ENCODE results near the gene EXOSC1. TPM values are rescaled to one million over a fixed set of nuclear protein-coding genes. Genes with fewer than 3 reads are reported as not detected.
A peak's percentile ranks its signal among the peaks of the same experiment; 100 is the strongest.

Gene EXOSC1
- total and polyA plus RNA-seq, 2 donors (not counting 1 experiment from before 2014, with no cell fraction given): 32.2 to 44.5 TPM

DNA sequence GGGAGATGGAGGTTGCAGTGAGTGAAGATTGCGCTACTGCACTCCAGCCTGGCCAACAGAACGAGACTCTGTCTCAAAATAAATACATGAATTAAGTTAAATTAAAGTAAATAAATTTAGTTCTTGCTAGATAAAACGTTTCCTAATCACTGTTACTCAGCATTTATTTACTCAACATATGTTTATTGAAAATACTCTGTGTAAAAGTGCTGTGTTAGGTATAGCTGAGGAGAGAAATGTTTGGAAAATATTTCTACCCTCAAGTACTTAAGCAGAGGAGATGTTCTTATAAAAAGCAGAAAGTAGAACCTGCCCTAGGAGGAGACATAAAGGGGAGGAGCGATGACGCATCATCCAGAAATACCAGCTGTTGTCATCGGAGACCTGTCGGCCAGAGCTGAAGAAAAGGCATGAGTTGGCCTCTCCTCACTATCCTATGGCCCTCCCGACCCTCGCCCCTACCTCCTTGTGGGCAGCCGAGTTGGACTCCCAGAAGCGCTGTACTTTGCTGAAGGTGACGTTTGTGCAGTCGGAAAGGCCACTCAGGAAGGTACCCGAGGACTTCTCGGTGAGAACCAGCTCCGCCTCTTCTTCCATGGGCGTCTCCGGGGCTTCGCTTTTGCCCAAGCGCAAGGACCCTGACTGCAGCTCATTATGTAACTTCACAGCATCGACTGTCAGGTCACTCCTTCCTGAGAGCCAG is 45.8 kb downstream of the EXOSC1 start:
- Histone ChIP-seq H3K4me2 (replicated peaks; ENCODE audit: low read depth, low read length, poor library complexity, severe bottlenecking) (peak overlapping the region; percentile 81), H3K27me3 (replicated peaks in 1 of 4; ENCODE audit: control extremely low read depth in 1 of 4, control insufficient read depth in 3 of 4, insufficient read depth in 4 of 4, low read length in 3 of 4) (no peaks in the 10 kb centered on the region), H3K79me2 (ENCODE audit: control insufficient read depth, insufficient read depth, low read length) (peaks cover 17% of the 10 kb centered on the region), H3K4me3 (ENCODE audit: control extremely low read depth in 1 of 5, extremely low read depth in 1 of 5, insufficient read depth in 1 of 5, low read depth in 2 of 5, low read length in 4 of 5) (peak overlapping the region; percentile 68 to 98 (median 81)), H3K4me1 (ENCODE audit: control insufficient read depth in 2 of 2, insufficient read depth in 2 of 2, low read length in 2 of 2) (peaks cover 12 to 19% of the 10 kb centered on the region in 2 donors), H3K27ac (ENCODE audit: low read length in 2 of 2) (peak overlapping the region; percentile 90 to 94), H3K9ac (ENCODE audit: low read length) (peak overlapping the region; percentile 83), H2AFZ (ENCODE audit: insufficient read depth, low read depth, low read length, poor library complexity, severe bottlenecking) (peak overlapping the region; percentile 64), H3K9me3 (ENCODE audit: control extremely low read depth in 1 of 3, control insufficient read depth in 2 of 3, insufficient read depth in 1 of 3, low read length in 2 of 3) (no peaks in the 10 kb centered on the region), H3K36me3 (replicated peaks in 1 of 2; ENCODE audit: control extremely low read depth in 1 of 2, control insufficient read depth in 1 of 2, extremely low read depth in 1 of 2, insufficient read depth in 2 of 2, low read length in 1 of 2) (peaks cover 0 to 17% of the 10 kb centered on the region in 2 experiments), H4K20me1 (ENCODE audit: control insufficient read depth, insufficient read depth, low read length, poor library complexity, severe bottlenecking) (peaks cover 5% of the 10 kb centered on the region)
- ATAC-seq (ENCODE audit: low read depth) (peak; percentile 18), DNase-seq (peak; percentile 52)
- peak overlapping the region; percentile 97 for H3K27ac Mint-ChIP-seq
- intact Hi-C loops (cut with micrococcal nuclease): no loop called here
- peak overlapping the region; percentile 98 for H3K4me3 Mint-ChIP-seq
- H3K4me1 Mint-ChIP-seq: peaks cover 15% of the 10 kb centered on the region
- no peak for TF ChIP-seq EZH2 (IDR thresholded peaks at IDR 0.05; ENCODE audit: borderline replicate concordance, insufficient read depth, low read depth, low read length, poor library complexity, severe bottlenecking)
- ChIA-PET CTCF (interaction anchor here (1.1 to 3.0 kb wide), 4 partner anchors 10 to 154 kb away, joined by 3 to 16 read pairs (median 5); partner anchors contain the start of gene FRAT1), POLR2A (interaction anchor here (0.5 to 1.6 kb wide), 2 partner anchors 81 to 1193 kb away, joined by 4 to 12 read pairs; partner anchors contain the start of gene FRAT1)
- no peaks in the 10 kb centered on the region for H3K27me3 Mint-ChIP-seq
- no peaks in the 10 kb centered on the region for H3K9me3 Mint-ChIP-seq (ENCODE audit: insufficient read depth)
- 47% methylated on average over 18 of the region's 21 CpGs for WGBS (ENCODE audit: insufficient coverage)

DNA sequence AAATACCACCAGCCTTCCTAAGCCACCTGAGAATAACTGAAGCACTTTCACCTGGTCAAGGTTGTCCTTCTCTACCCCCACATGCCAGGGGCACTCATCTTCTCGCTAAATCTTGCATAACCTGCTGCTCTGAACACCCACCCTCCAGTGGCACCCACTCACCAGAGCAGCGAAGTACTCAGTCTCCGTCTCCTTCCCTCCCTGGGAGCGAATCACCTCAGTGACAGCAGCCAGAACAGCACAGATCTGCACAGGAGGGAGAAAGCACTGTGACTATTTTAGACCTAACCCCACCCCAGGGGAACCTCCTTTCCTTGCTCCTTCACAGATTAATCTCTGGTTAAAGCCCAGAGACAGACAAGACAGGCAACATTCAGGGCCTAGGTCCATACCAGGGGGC is 49.8 kb downstream of the EXOSC1 start:
- Histone ChIP-seq H3K79me2 (ENCODE audit: control insufficient read depth, insufficient read depth, low read length) (peaks cover 17% of the 10 kb centered on the region), H3K9ac (ENCODE audit: low read length) (no peak overlapping the region), H4K20me1 (ENCODE audit: control insufficient read depth, insufficient read depth, low read length, poor library complexity, severe bottlenecking) (peaks cover 5% of the 10 kb centered on the region), H3K27ac (ENCODE audit: low read length in 2 of 2) (no peak overlapping the region), H3K9me3 (ENCODE audit: control extremely low read depth in 1 of 3, control insufficient read depth in 2 of 3, insufficient read depth in 1 of 3, low read length in 2 of 3) (no peaks in the 10 kb centered on the region), H3K4me2 (replicated peaks; ENCODE audit: low read depth, low read length, poor library complexity, severe bottlenecking) (no peak overlapping the region), H3K4me1 (ENCODE audit: control insufficient read depth in 2 of 2, insufficient read depth in 2 of 2, low read length in 2 of 2) (peaks cover 9 to 13% of the 10 kb centered on the region in 2 donors), H3K27me3 (replicated peaks in 1 of 4; ENCODE audit: control extremely low read depth in 1 of 4, control insufficient read depth in 3 of 4, insufficient read depth in 4 of 4, low read length in 3 of 4) (no peaks in the 10 kb centered on the region), H2AFZ (ENCODE audit: insufficient read depth, low read depth, low read length, poor library complexity, severe bottlenecking) (no peak overlapping the region), H3K4me3 (ENCODE audit: control extremely low read depth in 1 of 5, extremely low read depth in 1 of 5, insufficient read depth in 1 of 5, low read depth in 2 of 5, low read length in 4 of 5) (no peak overlapping the region), H3K36me3 (replicated peaks in 1 of 2; ENCODE audit: control extremely low read depth in 1 of 2, control insufficient read depth in 1 of 2, extremely low read depth in 1 of 2, insufficient read depth in 2 of 2, low read length in 1 of 2) (peaks cover 7 to 32% of the 10 kb centered on the region in 2 experiments)
- ATAC-seq (ENCODE audit: low read depth): no peak
- Mint-ChIP-seq H3K4me1 (peaks cover 12% of the 10 kb centered on the region), H3K4me3 (no peak overlapping the region), H3K27me3 (no peaks in the 10 kb centered on the region), H3K9me3 (ENCODE audit: insufficient read depth) (no peaks in the 10 kb centered on the region), H3K27ac (no peak overlapping the region)
- ChIA-PET POLR2A (no interaction called here), CTCF (no interaction called here)
- intact Hi-C loops (cut with micrococcal nuclease): no loop called here
- TF ChIP-seq, protein P1, sequence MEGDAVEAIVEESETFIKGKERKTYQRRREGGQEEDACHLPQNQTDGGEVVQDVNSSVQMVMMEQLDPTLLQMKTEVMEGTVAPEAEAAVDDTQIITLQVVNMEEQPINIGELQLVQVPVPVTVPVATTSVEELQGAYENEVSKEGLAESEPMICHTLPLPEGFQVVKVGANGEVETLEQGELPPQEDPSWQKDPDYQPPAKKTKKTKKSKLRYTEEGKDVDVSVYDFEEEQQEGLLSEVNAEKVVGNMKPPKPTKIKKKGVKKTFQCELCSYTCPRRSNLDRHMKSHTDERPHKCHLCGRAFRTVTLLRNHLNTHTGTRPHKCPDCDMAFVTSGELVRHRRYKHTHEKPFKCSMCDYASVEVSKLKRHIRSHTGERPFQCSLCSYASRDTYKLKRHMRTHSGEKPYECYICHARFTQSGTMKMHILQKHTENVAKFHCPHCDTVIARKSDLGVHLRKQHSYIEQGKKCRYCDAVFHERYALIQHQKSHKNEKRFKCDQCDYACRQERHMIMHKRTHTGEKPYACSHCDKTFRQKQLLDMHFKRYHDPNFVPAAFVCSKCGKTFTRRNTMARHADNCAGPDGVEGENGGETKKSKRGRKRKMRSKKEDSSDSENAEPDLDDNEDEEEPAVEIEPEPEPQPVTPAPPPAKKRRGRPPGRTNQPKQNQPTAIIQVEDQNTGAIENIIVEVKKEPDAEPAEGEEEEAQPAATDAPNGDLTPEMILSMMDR (IDR thresholded peaks at IDR 0.05): no peak
- no peak for TF ChIP-seq EZH2 (IDR thresholded peaks at IDR 0.05; ENCODE audit: borderline replicate concordance, insufficient read depth, low read depth, low read length, poor library complexity, severe bottlenecking)
- 94% methylated on average over 3 of the region's 4 CpGs for WGBS (ENCODE audit: insufficient coverage)
- no peak for DNase-seq
